Parathyroid adenoma (tissue), 2 donors: Measurements from ENCODE around the gene SH3GLB2.

Experiments used
- H2AFZ ChIP-seq: fragments of 300-600 bp; sonication (generic); one replicate; pipeline ENCODE4 v1.7.0; 2017; ENCODE audit warnings: antibody characterized with exemption, mild to moderate bottlenecking
- H3K27ac ChIP-seq: fragments of 300-600 bp; sonication (generic); one replicate; pipeline ENCODE4 v1.7.0; 2017
- H3K27me3 ChIP-seq: fragments of 300-600 bp; sonication (generic); one replicate; pipeline ENCODE4 v1.7.0; 2017; ENCODE audit warnings: low read length; ENCODE audit not compliant: control insufficient read depth, insufficient read depth
- H3K36me3 ChIP-seq: fragments of 300-600 bp; sonication (generic); one replicate; pipeline ENCODE4 v1.7.0; 2017; ENCODE audit warnings: low read length; ENCODE audit not compliant: control insufficient read depth, insufficient read depth
- H3K4me1 ChIP-seq: fragments of 300-600 bp; sonication (generic); one replicate; pipeline ENCODE4 v1.7.0; 2017; ENCODE audit warnings: control low read depth
- H3K4me2 ChIP-seq: fragments of 300-600 bp; sonication (generic); one replicate; pipeline ENCODE4 v1.7.0; 2017; ENCODE audit warnings: low read length
- H3K4me3 ChIP-seq: fragments of 300-600 bp; sonication (generic); one replicate; pipeline ENCODE4 v1.7.0; 2017; ENCODE audit warnings: low read depth, low read length
- H3K79me2 ChIP-seq: fragments of 300-600 bp; sonication (generic); one replicate; pipeline ENCODE4 v1.7.0; 2017; ENCODE audit warnings: control low read depth
- H3K9ac ChIP-seq: fragments of 300-600 bp; sonication (generic); one replicate; pipeline ENCODE4 v1.7.0; 2017; ENCODE audit warnings: mild to moderate bottlenecking
- H3K9me3 ChIP-seq: fragments of 300-600 bp; sonication (generic); one replicate; pipeline ENCODE4 v1.7.0; 2017; ENCODE audit warnings: low read length; ENCODE audit not compliant: control insufficient read depth
- TF ChIP-seq, protein P1 (sequence below): fragments of 300-600 bp; sonication (generic); IDR thresholded peaks from one replicate; pipeline ENCODE4 v1.7.0; 2017; ENCODE audit warnings: antibody characterized with exemption, mild to moderate bottlenecking
- donor health status: primary hyperparathyroidism.

Gene SH3GLB2

DNA sequence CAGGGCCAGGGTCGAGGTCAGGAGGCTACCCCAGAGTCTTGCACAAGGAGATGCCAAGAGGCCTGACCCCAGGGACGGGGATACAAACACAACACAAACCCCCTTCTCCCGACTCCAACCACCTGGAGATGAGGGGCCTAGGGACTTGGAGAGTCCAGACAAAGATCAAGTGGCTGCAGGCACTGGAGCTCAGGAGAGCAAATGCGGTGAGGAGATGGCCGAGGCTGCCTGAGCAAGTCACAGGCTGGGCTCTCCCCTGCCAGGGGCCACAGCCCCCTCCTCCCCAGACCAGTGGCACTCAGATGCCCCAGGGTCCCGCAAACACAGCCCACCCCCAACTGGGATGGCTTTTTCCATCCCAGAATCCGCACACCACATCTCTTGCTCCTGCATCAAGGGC, 15.8 kb downstream of the SH3GLB2 start:
- H2AFZ ChIP-seq, result no peak overlapping the region
- H3K27me3 ChIP-seq, result no peaks in the 10 kb centered on the region
- H3K4me1 ChIP-seq, result no peaks in the 10 kb centered on the region
- no peak overlapping the region for H3K4me3 ChIP-seq
- H3K36me3 ChIP-seq, result no peaks in the 10 kb centered on the region
- TF ChIP-seq, protein P1, sequence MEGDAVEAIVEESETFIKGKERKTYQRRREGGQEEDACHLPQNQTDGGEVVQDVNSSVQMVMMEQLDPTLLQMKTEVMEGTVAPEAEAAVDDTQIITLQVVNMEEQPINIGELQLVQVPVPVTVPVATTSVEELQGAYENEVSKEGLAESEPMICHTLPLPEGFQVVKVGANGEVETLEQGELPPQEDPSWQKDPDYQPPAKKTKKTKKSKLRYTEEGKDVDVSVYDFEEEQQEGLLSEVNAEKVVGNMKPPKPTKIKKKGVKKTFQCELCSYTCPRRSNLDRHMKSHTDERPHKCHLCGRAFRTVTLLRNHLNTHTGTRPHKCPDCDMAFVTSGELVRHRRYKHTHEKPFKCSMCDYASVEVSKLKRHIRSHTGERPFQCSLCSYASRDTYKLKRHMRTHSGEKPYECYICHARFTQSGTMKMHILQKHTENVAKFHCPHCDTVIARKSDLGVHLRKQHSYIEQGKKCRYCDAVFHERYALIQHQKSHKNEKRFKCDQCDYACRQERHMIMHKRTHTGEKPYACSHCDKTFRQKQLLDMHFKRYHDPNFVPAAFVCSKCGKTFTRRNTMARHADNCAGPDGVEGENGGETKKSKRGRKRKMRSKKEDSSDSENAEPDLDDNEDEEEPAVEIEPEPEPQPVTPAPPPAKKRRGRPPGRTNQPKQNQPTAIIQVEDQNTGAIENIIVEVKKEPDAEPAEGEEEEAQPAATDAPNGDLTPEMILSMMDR, result no peak
- H3K79me2 ChIP-seq, result peaks cover 17% of the 10 kb centered on the region
- H3K9ac ChIP-seq, result no peak overlapping the region
- no peak overlapping the region for H3K27ac ChIP-seq
- no peaks in the 10 kb centered on the region for H3K9me3 ChIP-seq
- H3K4me2 ChIP-seq, result no peak overlapping the region

- H3K27ac ChIP-seq, result no peak overlapping the region
- no peak overlapping the region for H3K4me3 ChIP-seq
- H3K36me3 ChIP-seq, result no peaks in the 10 kb centered on the region
- H3K9ac ChIP-seq, result no peak overlapping the region
- H3K79me2 ChIP-seq, result peaks cover 17% of the 10 kb centered on the region
- no peaks in the 10 kb centered on the region for H3K27me3 ChIP-seq
- no peaks in the 10 kb centered on the region for H3K4me1 ChIP-seq
- H3K4me2 ChIP-seq, result no peak overlapping the region
- H2AFZ ChIP-seq, result no peak overlapping the region
- TF ChIP-seq, protein P1, result no peak
- no peaks in the 10 kb centered on the region for H3K9me3 ChIP-seq
These were observed 16.4 kb downstream of the SH3GLB2 start for GRCh38 chr9:129011761-129012181.

- no peaks in the 10 kb centered on the region for H3K4me1 ChIP-seq
- H3K36me3 ChIP-seq, result no peaks in the 10 kb centered on the region
- TF ChIP-seq, protein P1, result no peak
- peaks cover 17% of the 10 kb centered on the region for H3K79me2 ChIP-seq
- H3K9ac ChIP-seq, result no peak overlapping the region
- H3K27ac ChIP-seq, result no peak overlapping the region
- H3K9me3 ChIP-seq, result no peaks in the 10 kb centered on the region
- H3K4me3 ChIP-seq, result no peak overlapping the region
- H3K27me3 ChIP-seq, result no peaks in the 10 kb centered on the region
- H2AFZ ChIP-seq, result no peak overlapping the region
- H3K4me2 ChIP-seq, result no peak overlapping the region
These were observed 17.0 kb downstream of the SH3GLB2 start for GRCh38 chr9:129011170-129011569.

- TF ChIP-seq, protein P1, result no peak
- Histone ChIP-seq H3K79me2 (peaks cover 17% of the 10 kb centered on the region), H3K36me3 (no peaks in the 10 kb centered on the region), H3K4me3 (no peak overlapping the region), H3K4me2 (no peak overlapping the region), H3K27ac (no peak overlapping the region), H3K9me3 (no peaks in the 10 kb centered on the region), H3K9ac (no peak overlapping the region), H3K27me3 (no peaks in the 10 kb centered on the region), H3K4me1 (no peaks in the 10 kb centered on the region), H2AFZ (no peak overlapping the region)
These were observed 17.7 kb downstream of the SH3GLB2 start for GRCh38 chr9:129010267-129010975.

DNA sequence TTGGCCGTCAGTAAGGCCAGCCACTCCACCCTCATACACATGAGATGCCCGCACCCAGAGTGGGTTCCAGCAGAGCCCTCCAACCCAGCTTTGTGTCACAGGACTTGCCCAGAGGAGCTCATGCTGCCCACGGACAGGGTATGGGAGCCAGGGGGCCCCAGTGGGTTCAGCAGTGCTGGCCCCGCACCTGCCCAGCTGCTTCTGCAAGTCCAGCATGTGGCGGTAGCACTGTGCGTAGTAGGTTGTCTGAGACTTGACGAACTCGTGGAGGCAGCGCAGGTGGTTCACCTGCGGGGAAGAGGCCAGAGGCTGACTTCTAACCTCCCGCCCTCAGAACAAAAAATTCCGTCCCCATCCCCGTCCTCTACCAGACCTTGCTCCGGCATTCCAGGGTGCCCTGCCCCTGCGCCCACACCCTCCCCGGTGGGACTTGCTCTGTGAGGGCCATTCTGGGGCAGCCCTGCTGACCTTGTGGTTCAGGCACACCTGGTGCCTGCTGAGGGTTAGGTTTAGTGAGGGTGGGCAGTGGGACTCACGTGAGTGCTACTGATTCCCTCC, 18.5 kb downstream of the SH3GLB2 start:
- Histone ChIP-seq H3K79me2 (peaks cover 11% of the 10 kb centered on the region), H3K9me3 (no peaks in the 10 kb centered on the region), H2AFZ (no peak overlapping the region), H3K27me3 (no peaks in the 10 kb centered on the region), H3K4me3 (no peak overlapping the region), H3K9ac (no peak overlapping the region), H3K27ac (no peak overlapping the region), H3K4me2 (no peak overlapping the region), H3K36me3 (no peaks in the 10 kb centered on the region), H3K4me1 (no peaks in the 10 kb centered on the region)
- TF ChIP-seq, protein P1, result no peak
